ENCODE data around the gene CD59.
A peak's percentile ranks its signal among the peaks of the same experiment; 100 is the strongest.
"Not testable (repeated sequence)": the region's sequence is repeated elsewhere in the genome, so short reads cannot be mapped to it uniquely, and the experiment has no call there.

The CD59 gene

GRCh38 chr11:33742249-33742851 lies 6.1 kb upstream of the CD59 start:
- DNase-seq, result no peak

- no peak for DNase-seq
These were observed 5.6 kb upstream of the CD59 start for GRCh38 chr11:33741806-33742205.

- DNase-seq, result no peak
These were observed 1.2 kb upstream of the CD59 start for GRCh38 chr11:33737362-33737821.

GRCh38 chr11:33735271-33736147 lies 714 bp downstream of the CD59 start:
- peak; percentile 26 for DNase-seq

- no peak for DNase-seq
These were observed 1.6 kb downstream of the CD59 start for GRCh38 chr11:33734441-33735270.

- no peak for DNase-seq
These were observed 2.2 kb downstream of the CD59 start for GRCh38 chr11:33733980-33734379.

- no peak for DNase-seq
These were observed 4.3 kb downstream of the CD59 start for GRCh38 chr11:33731723-33732531.

- DNase-seq, result no peak
These were observed 5.5 kb downstream of the CD59 start for GRCh38 chr11:33730716-33731115.

GRCh38 chr11:33729072-33729664 lies 7.1 kb downstream of the CD59 start:
- not testable (repeated sequence) for DNase-seq

- not testable (repeated sequence) for DNase-seq
These were observed 8.7 kb downstream of the CD59 start for GRCh38 chr11:33727539-33727938.

GRCh38 chr11:33725496-33725895 lies 10.7 kb downstream of the CD59 start:
- no peak for DNase-seq

- DNase-seq, result no peak
These were observed 11.6 kb downstream of the CD59 start for GRCh38 chr11:33724644-33725035.

GRCh38 chr11:33723238-33723881 lies 12.9 kb downstream of the CD59 start:
- no peak for DNase-seq

- DNase-seq, result no peak
These were observed 13.5 kb downstream of the CD59 start for GRCh38 chr11:33722590-33723234.

- DNase-seq, result no peak
These were observed 14.2 kb downstream of the CD59 start for GRCh38 chr11:33721984-33722383.

- DNase-seq, result no peak
These were observed 14.8 kb downstream of the CD59 start for GRCh38 chr11:33721426-33721825.

- no peak for DNase-seq
These were observed 16.6 kb downstream of the CD59 start for GRCh38 chr11:33719587-33719986.

GRCh38 chr11:33718440-33718839 lies 17.8 kb downstream of the CD59 start:
- DNase-seq, result no peak

GRCh38 chr11:33716243-33716642 lies 20.0 kb downstream of the CD59 start:
- DNase-seq, result no peak

- no peak for DNase-seq
These were observed 22.3 kb downstream of the CD59 start for GRCh38 chr11:33713856-33714398.
